HG03060 (cell line): ENCODE measurements around the gene BCR.

Source experiments
- ATAC-seq: cut with Tn5 transposase; IDR thresholded peaks from one replicate; pipeline ENCODE4 v1.9.1; 2021; ENCODE audit warnings: low read depth, moderate number of reproducible peaks; ENCODE audit not compliant: unreplicated experiment

BCR gene

GRCh38 chr22:23256986-23257888 lies 76.9 kb downstream of the BCR start:
- ATAC-seq: no peak

GRCh38 chr22:23257889-23258825 lies 77.8 kb downstream of the BCR start:
- no peak for ATAC-seq

- ATAC-seq: no peak
These were observed 78.5 kb downstream of the BCR start for GRCh38 chr22:23258826-23259170.

GRCh38 chr22:23259916-23260644 lies 79.8 kb downstream of the BCR start:
- ATAC-seq: no peak

- ATAC-seq: no peak
These were observed 80.6 kb downstream of the BCR start for GRCh38 chr22:23260645-23261581.

- no peak for ATAC-seq
These were observed 81.7 kb downstream of the BCR start for GRCh38 chr22:23261900-23262450.

GRCh38 chr22:23262518-23263332 lies 82.4 kb downstream of the BCR start:
- no peak for ATAC-seq

- ATAC-seq: no peak
These were observed 83.6 kb downstream of the BCR start for GRCh38 chr22:23263651-23264555.

GRCh38 chr22:23264610-23265367 lies 84.5 kb downstream of the BCR start:
- ATAC-seq: no peak

GRCh38 chr22:23265368-23265700 lies 85.0 kb downstream of the BCR start:
- no peak for ATAC-seq

GRCh38 chr22:23266780-23267179 lies 86.5 kb downstream of the BCR start:
- ATAC-seq: no peak

GRCh38 chr22:23267226-23268043 lies 87.1 kb downstream of the BCR start:
- no peak for ATAC-seq

- ATAC-seq: no peak
These were observed 87.9 kb downstream of the BCR start for GRCh38 chr22:23268139-23268712.

- no peak for ATAC-seq
These were observed 88.6 kb downstream of the BCR start for GRCh38 chr22:23268877-23269276.

- ATAC-seq: no peak
These were observed 89.3 kb downstream of the BCR start for GRCh38 chr22:23269441-23270211.
